GM18519 (cell line): ENCODE results near the gene TES.

Experiments used
- ATAC-seq: cut with Tn5 transposase; IDR thresholded peaks from one replicate; pipeline ENCODE4 v1.9.1; 2021; ENCODE audit warnings: mild to moderate bottlenecking, moderate library complexity; ENCODE audit not compliant: unreplicated experiment, low FRiP score

The TES gene

GRCh38 chr7:116187400-116187799 is 22.9 kb upstream of the TES start:
- ATAC-seq, result no peak

GRCh38 chr7:116193329-116194087 is 16.8 kb upstream of the TES start:
- ATAC-seq, result no peak

GRCh38 chr7:116194115-116194514 is 16.2 kb upstream of the TES start:
- no peak for ATAC-seq

- no peak for ATAC-seq
These were observed 14.9 kb upstream of the TES start for GRCh38 chr7:116195451-116195850.

- no peak for ATAC-seq
These were observed 13.4 kb upstream of the TES start for GRCh38 chr7:116196947-116197346.

- ATAC-seq, result no peak
These were observed 13.0 kb upstream of the TES start for GRCh38 chr7:116197360-116197759.

- no peak for ATAC-seq
These were observed 11.5 kb upstream of the TES start for GRCh38 chr7:116198748-116199410.

GRCh38 chr7:116200963-116201362 is 9.4 kb upstream of the TES start:
- ATAC-seq, result no peak

- ATAC-seq, result no peak
These were observed 4.2 kb upstream of the TES start for GRCh38 chr7:116206141-116206540.

GRCh38 chr7:116208919-116209318 is 1.4 kb upstream of the TES start:
- ATAC-seq, result no peak

- no peak for ATAC-seq
These were observed 723 bp upstream of the TES start for GRCh38 chr7:116209561-116210070.

- ATAC-seq, result peak; percentile 59
These were observed 920 bp downstream of the TES start for GRCh38 chr7:116211006-116211912.

GRCh38 chr7:116211913-116212596 is 1.7 kb downstream of the TES start:
- ATAC-seq, result no peak

GRCh38 chr7:116212869-116213268 is 2.5 kb downstream of the TES start:
- no peak for ATAC-seq

- no peak for ATAC-seq
These were observed 3.2 kb downstream of the TES start for GRCh38 chr7:116213361-116214130.

GRCh38 chr7:116214921-116215320 is 4.6 kb downstream of the TES start:
- ATAC-seq, result no peak

- no peak for ATAC-seq
These were observed 5.2 kb downstream of the TES start for GRCh38 chr7:116215551-116215950.

- no peak for ATAC-seq
These were observed 6.7 kb downstream of the TES start for GRCh38 chr7:116216956-116217571.

- no peak for ATAC-seq
These were observed 7.8 kb downstream of the TES start for GRCh38 chr7:116218051-116218645.
